ENCODE results near the gene NME3. TPM values are rescaled to one million over a fixed set of nuclear protein-coding genes. Genes with fewer than 3 reads are reported as not detected.

NME3 gene
- total and polyA plus RNA-seq, 10 of the 15 experiments (the other 5 are each of a cell fraction or from before 2014, with no cell fraction given) = 0.61 to 55.5 (median 26.5) TPM

- no TSS peak for BruUV-seq (replicated peaks)
- FAIRE-seq (no peak), ATAC-seq (no peak), DNase-seq (ENCODE audit: low read depth, low spot score) (no peak)
- ChIA-PET RAD21 (ENCODE audit: unreplicated experiment) (no interaction called here), SMC1A (ENCODE audit: uncharacterized antibody, unreplicated experiment) (no interaction called here), POLR2A (no interaction called here), CTCF (no interaction called here)
- no peak overlapping the region for H3K4me3 ChIP-seq
- no peaks in the 10 kb centered on the region for H3K79me2 ChIP-seq (ENCODE audit: control insufficient read depth, insufficient read depth, low read length)
- H3K9me3 ChIP-seq (replicated peaks; ENCODE audit: control insufficient read depth, insufficient read depth, low read length) = no peaks in the 10 kb centered on the region; the same call in 2 of the 3 replicates
- no peaks in the 10 kb centered on the region for H3K4me1 ChIP-seq (ENCODE audit: control insufficient read depth, insufficient read depth, low read length)
- H3K27ac ChIP-seq (ENCODE audit: control insufficient read depth, insufficient read depth) = no peak overlapping the region
- no peak overlapping the region for H3K9ac ChIP-seq (ENCODE audit: control insufficient read depth, insufficient read depth, low read length)
- intact Hi-C loops (cut with micrococcal nuclease; ENCODE audit: unreplicated experiment) = no loop called here
- no peak overlapping the region for H2AFZ ChIP-seq (ENCODE audit: control insufficient read depth, low read depth, low read length)
- in situ Hi-C loops (cut with MboI) = no loop called here
- peaks cover 0 to 1% of the 10 kb centered on the region in 2 experiments; a peak in 3 of 4 replicates for H3K36me3 ChIP-seq (ENCODE audit: control insufficient read depth in 2 of 2, insufficient read depth in 2 of 2, low read length in 1 of 2)
- 87% methylated on average over 16 of the region's 16 CpGs for WGBS (ENCODE audit: insufficient coverage, insufficient replicate concordance, low lambda C conversion rate, missing lambda C conversion rate)
- H4K20me1 ChIP-seq (ENCODE audit: control insufficient read depth, insufficient read depth) = no peaks in the 10 kb centered on the region
- H3K27me3 ChIP-seq (replicated peaks in 1 of 2; ENCODE audit: control insufficient read depth in 2 of 2, insufficient read depth in 2 of 2, low read length in 1 of 2) = no peaks in the 10 kb centered on the region
- H3K4me2 ChIP-seq (ENCODE audit: control insufficient read depth, insufficient read depth) = no peak overlapping the region
- TF ChIP-seq WRNIP1 (IDR thresholded peaks at IDR 0.05; ENCODE audit: borderline replicate concordance, low read depth, low read length) (no peak), GATAD2B (conservative IDR thresholded peaks at IDR 0.05; ENCODE audit: low read depth) (no peak), KLF5 (IDR thresholded peaks at IDR 0.05; ENCODE audit: partially characterized antibody) (no peak), REST (IDR thresholded peaks at IDR 0.05; ENCODE audit: low read depth, low read length) (no peak), BCLAF1 (IDR thresholded peaks at IDR 0.05) (no peak), SMAD1 (IDR thresholded peaks at IDR 0.05; ENCODE audit: low read depth, partially characterized antibody) (no peak), ATF3 (IDR thresholded peaks at IDR 0.05; ENCODE audit: borderline replicate concordance, extremely low read depth, low read depth, low read length) (no peak), HDAC6 (IDR thresholded peaks at IDR 0.05; ENCODE audit: unreplicated experiment) (no peak), CBX5 (IDR thresholded peaks at IDR 0.05; ENCODE audit: low read depth) (no peak), EGR1 (IDR thresholded peaks at IDR 0.05; ENCODE audit: borderline replicate concordance in 1 of 2, low read depth in 2 of 2, low read length in 2 of 2) (no peak), E2F8 (IDR thresholded peaks at IDR 0.05; ENCODE audit: low read depth, partially characterized antibody) (no peak), LARP7 (IDR thresholded peaks at IDR 0.05) (no peak)
Measured at GRCh38 chr16:1810106-1810505, 38.8 kb upstream of the NME3 start.

Data from GM12878 (cell line).